ENCODE measurements around the gene GPR101. TPM values are rescaled to one million over a fixed set of nuclear protein-coding genes. Genes with fewer than 3 reads are reported as not detected.

The GPR101 gene
- total and polyA plus RNA-seq, 10 donors = not detected

DNA sequence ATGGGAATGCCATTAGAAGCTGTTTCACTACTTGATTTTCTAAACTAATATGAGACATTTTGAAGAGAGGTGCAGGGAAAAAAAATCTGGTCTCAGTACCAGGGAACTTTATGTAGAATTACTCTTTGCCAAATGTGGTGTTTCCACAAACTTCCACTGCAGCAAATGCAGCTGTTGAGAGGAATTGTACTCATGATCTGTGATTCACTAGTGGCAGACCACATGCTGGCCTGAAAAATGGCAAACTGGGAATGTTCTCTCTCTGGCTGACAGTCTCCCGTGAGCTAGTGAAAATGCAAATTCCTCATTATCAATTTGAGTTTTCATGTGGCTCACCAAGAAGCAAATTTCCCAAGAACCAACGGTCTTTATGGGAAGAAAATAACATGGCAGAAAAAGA, 37.8 kb upstream of the GPR101 start:
- intact Hi-C loops (cut with DNase I; ENCODE audit: low total_unique reads) = no loop called here
- H3K4me1 ChIP-seq = no peaks in the 10 kb centered on the region
- WGBS, 5 donors = 52 to 92% (median 62%) methylated on average over 2 of the region's 2 CpGs
- no peaks in the 10 kb centered on the region for H3K9me3 ChIP-seq
- DNase-seq = no peak
- no peak overlapping the region for H3K27ac ChIP-seq
- H3K4me3 ChIP-seq = no peak overlapping the region
- H3K27me3 ChIP-seq (replicated peaks in 1 of 7) = peaks cover 0 to 9% (median 0%) of the 10 kb centered on the region in 7 donors
- TF ChIP-seq POLR2A (IDR thresholded peaks at IDR 0.05) = no peak
- no peak for TF ChIP-seq POLR2AphosphoS5 (IDR thresholded peaks at IDR 0.05)
- TF ChIP-seq, protein P1, sequence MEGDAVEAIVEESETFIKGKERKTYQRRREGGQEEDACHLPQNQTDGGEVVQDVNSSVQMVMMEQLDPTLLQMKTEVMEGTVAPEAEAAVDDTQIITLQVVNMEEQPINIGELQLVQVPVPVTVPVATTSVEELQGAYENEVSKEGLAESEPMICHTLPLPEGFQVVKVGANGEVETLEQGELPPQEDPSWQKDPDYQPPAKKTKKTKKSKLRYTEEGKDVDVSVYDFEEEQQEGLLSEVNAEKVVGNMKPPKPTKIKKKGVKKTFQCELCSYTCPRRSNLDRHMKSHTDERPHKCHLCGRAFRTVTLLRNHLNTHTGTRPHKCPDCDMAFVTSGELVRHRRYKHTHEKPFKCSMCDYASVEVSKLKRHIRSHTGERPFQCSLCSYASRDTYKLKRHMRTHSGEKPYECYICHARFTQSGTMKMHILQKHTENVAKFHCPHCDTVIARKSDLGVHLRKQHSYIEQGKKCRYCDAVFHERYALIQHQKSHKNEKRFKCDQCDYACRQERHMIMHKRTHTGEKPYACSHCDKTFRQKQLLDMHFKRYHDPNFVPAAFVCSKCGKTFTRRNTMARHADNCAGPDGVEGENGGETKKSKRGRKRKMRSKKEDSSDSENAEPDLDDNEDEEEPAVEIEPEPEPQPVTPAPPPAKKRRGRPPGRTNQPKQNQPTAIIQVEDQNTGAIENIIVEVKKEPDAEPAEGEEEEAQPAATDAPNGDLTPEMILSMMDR (IDR thresholded peaks at IDR 0.05 in 8 of 11, conservative IDR thresholded peaks at IDR 0.05 in 3 of 11) = no peak
- H3K36me3 ChIP-seq = no peaks in the 10 kb centered on the region

DNA sequence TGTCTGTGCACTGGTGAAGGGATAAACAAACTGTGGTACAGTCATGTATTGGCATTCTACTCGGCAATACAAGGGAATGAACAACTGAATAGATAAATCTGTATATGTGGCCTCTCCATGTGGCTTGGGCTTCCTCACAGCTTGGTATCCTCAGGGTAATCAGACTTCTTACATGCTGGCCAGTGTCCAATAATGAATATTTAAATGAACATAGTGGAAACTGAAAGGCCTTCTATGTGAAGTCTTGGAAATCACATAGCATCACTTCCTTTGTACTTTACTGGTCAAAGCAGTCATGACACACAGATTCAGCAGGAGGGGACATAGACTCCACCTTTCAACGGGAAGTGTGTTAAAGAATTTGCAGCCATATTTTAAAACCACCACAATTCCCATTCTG, 33.4 kb upstream of the GPR101 start:
- DNase-seq = no peak
- no peak overlapping the region for H3K27ac ChIP-seq
- H3K4me3 ChIP-seq = no peak overlapping the region

DNA sequence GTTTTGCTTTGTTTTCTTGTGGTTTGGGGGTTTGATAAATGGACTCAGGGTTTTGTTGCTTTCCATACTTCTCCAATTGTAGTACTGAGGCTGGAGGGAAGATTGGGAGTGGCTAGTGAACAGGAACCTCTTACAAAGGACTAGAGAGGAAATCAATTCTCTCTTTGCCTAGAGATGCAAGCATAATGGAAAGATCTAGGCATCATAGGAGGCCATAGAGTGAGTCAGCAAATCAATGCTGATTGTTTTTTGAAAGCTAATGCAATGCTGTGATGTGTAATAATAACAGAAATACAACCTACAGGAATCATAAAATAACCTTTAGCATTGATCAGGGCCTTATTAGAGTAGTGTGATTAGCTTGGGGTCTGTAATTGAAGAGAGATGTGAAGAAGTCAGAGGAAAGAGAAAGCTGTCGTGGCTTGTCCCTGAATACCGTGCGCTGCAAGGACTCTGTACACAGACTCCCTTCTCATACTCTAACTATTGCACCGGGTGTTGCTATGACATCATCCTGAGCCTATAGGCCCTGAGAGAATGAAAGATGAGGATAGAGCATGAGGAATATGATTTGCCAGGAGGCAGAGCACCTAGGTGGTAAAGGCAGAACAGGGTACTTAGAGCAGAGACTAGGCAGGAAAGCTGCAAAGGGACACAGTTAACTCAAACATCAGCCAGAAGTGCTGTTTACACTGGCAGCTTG, 29.3 kb upstream of the GPR101 start:
- WGBS, 5 donors = 70 to 88% (median 84%) methylated on average over 4 of the region's 4 CpGs
- no peaks in the 10 kb centered on the region for H3K9me3 ChIP-seq
- TF ChIP-seq POLR2A (IDR thresholded peaks at IDR 0.05) (no peak), POLR2AphosphoS5 (IDR thresholded peaks at IDR 0.05) (no peak)
- TF ChIP-seq, protein P1 (IDR thresholded peaks at IDR 0.05 in 8 of 11, conservative IDR thresholded peaks at IDR 0.05 in 3 of 11) = no peak
- intact Hi-C loops (cut with DNase I; ENCODE audit: low total_unique reads) = no loop called here
- H3K27me3 ChIP-seq (replicated peaks in 1 of 7) = no peaks in the 10 kb centered on the region
- H3K27ac ChIP-seq = no peak overlapping the region
- DNase-seq = no peak
- no peaks in the 10 kb centered on the region for H3K36me3 ChIP-seq
- H3K4me1 ChIP-seq = no peaks in the 10 kb centered on the region
- no peak overlapping the region for H3K4me3 ChIP-seq

More for the DNA sequence above, 33.4 kb upstream of the GPR101 start:
- H3K27me3 ChIP-seq (replicated peaks in 1 of 7) = peaks cover 0 to 9% (median 0%) of the 10 kb centered on the region in 7 donors
- no peaks in the 10 kb centered on the region for H3K9me3 ChIP-seq
- intact Hi-C loops (cut with DNase I; ENCODE audit: low total_unique reads) = no loop called here
- WGBS, 5 donors = 65 to 76% (median 70%) methylated on average over 2 of the region's 2 CpGs
- no peaks in the 10 kb centered on the region for H3K36me3 ChIP-seq
- H3K4me1 ChIP-seq = no peaks in the 10 kb centered on the region
- TF ChIP-seq POLR2A (IDR thresholded peaks at IDR 0.05) = no peak
- TF ChIP-seq POLR2AphosphoS5 (IDR thresholded peaks at IDR 0.05) = no peak
- TF ChIP-seq, protein P1 (IDR thresholded peaks at IDR 0.05 in 8 of 11, conservative IDR thresholded peaks at IDR 0.05 in 3 of 11) = no peak

DNA sequence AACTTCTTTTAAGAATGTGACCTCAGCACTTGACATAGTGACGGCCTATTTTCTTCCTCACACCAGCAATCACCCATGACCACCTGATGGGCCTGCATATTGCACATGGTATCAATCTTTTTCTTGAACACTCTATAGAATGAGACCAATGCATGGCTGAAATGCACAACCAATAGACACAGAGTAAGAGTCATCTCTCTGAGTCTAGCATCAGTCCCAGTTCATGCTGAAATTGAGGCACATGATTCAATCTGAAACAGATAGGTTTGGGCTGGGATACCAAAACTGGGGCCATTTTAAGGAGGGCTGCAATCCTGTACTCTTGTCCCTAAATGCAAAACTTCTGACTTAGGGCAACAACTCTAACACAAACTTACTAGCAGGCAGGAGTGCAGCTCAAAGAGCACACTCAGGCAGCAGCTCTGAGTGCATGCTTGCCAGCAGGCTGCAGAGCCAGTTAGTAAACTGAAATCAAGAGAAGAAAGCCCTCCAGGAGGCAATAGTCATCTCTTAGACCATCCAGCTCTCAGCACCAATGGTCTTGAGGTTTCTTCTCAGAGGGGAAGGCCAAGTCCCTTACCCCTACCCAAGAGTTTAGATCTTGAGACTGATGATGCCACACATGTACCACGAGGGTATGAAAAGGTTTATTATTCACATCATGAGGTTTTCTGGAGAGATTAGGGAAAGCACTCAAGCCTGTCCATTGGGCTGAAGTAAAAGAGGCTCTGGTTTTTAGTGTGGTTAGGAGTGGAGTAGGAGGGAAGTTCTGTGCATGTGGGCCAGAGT, 24.7 kb upstream of the GPR101 start:
- H3K9me3 ChIP-seq = no peaks in the 10 kb centered on the region
- 7 to 25% (median 9%) methylated on average over 1 to 2 of the region's 2 CpGs for WGBS, 5 donors
- no peaks in the 10 kb centered on the region for H3K4me1 ChIP-seq
- TF ChIP-seq POLR2AphosphoS5 (IDR thresholded peaks at IDR 0.05) (no peak), POLR2A (IDR thresholded peaks at IDR 0.05) (no peak)
- TF ChIP-seq, protein P1 (IDR thresholded peaks at IDR 0.05 in 8 of 11, conservative IDR thresholded peaks at IDR 0.05 in 3 of 11) = no peak
- H3K4me3 ChIP-seq = no peak overlapping the region
- peaks cover 0 to 14% (median 3%) of the 10 kb centered on the region in 7 donors for H3K27me3 ChIP-seq (replicated peaks in 1 of 7)
- H3K36me3 ChIP-seq = no peaks in the 10 kb centered on the region
- intact Hi-C loops (cut with DNase I; ENCODE audit: low total_unique reads) = no loop called here
- no peak overlapping the region for H3K27ac ChIP-seq
- no peak for DNase-seq

Measured in spleen (tissue), 11 donors.